Thoracic aorta (tissue), 2 donors: ENCODE data around the gene IL22RA1. TPM values are rescaled to one million over a fixed set of nuclear protein-coding genes. Genes with fewer than 3 reads are reported as not detected.

Experiments used
- ATAC-seq: fragments of 150-250 bp; one replicate; pipeline ENCODE4 v1.8.0; 2017; ENCODE audit warnings: low read depth; ENCODE audit not compliant: insufficient number of reproducible peaks, low FRiP score
- DNase-seq: peaks from one replicate; pipeline ENCODE4 v3.0.0-alpha.2; 2020; ENCODE audit warnings: low spot score
- H3K27ac ChIP-seq, 2 donors: fragments of 200-600 bp; sonication (generic); 1 replicate in 1 of 2; 2 replicates in 1 of 2; pipeline ENCODE4 v1.5.1; 2016; ENCODE audit warnings: mild to moderate bottlenecking in 2 of 2, moderate library complexity in 2 of 2
- H3K27me3 ChIP-seq: fragments of 200-600 bp; sonication (generic); replicated peaks from 2 replicates; pipeline ENCODE4 v1.6.0; 2016; ENCODE audit warnings: mild to moderate bottlenecking; ENCODE audit not compliant: insufficient read depth
- H3K36me3 ChIP-seq: fragments of 200-600 bp; sonication (generic); one replicate; pipeline ENCODE4 v1.5.1; 2016
- H3K4me1 ChIP-seq, 2 donors: fragments of 200-600 bp; sonication (generic); 1 replicate in 1 of 2; 2 replicates in 1 of 2; pipeline versions ENCODE4 v1.5.1 to v1.6.0; 2016; ENCODE audit warnings: low read depth in 2 of 2, mild to moderate bottlenecking in 1 of 2; ENCODE audit not compliant: control insufficient read depth in 1 of 2
- H3K4me3 ChIP-seq: fragments of 200-600 bp; sonication (generic); 2 replicates; pipeline ENCODE4 v1.5.1; 2016; ENCODE audit warnings: mild to moderate bottlenecking
- H3K9me3 ChIP-seq: fragments of 200-600 bp; sonication (generic); 2 replicates; pipeline ENCODE4 v1.5.1; 2016
- CTCF ChIP-seq: fragments of 200-600 bp; sonication (generic); IDR thresholded peaks from one replicate; pipeline ENCODE4 v1.5.1; 2019; ENCODE audit warnings: antibody characterized with exemption
- total RNA-seq, 2 donors: library from RNA; depleted of rRNA; stranded (reverse); fragments of >200 nt; gene quantifications; one replicate each; pipeline versions ENCODE4 v1.1.0 to v1.2.3, GENCODE V29; 2016

The IL22RA1 gene
- total RNA-seq, 2 donors from 2014 or later, result 0.14 to 0.21 TPM

GRCh38 chr1:24103408-24103807 lies 39.5 kb downstream of the IL22RA1 start:
- DNase-seq, result no peak
- Histone ChIP-seq H3K27ac (peak overlapping the region in 1 of 2 donors; percentile 53), H3K9me3 (no peaks in the 10 kb centered on the region), H3K36me3 (no peaks in the 10 kb centered on the region), H3K4me1 (peaks cover 11 to 20% of the 10 kb centered on the region in 2 donors), H3K27me3 (no peaks in the 10 kb centered on the region), H3K4me3 (no peak overlapping the region)
- no peak for TF ChIP-seq CTCF
- ATAC-seq, result no peak

- H3K4me3 ChIP-seq, result no peak overlapping the region
- H3K4me1 ChIP-seq, result peaks cover 11 to 20% of the 10 kb centered on the region in 2 donors
- H3K27me3 ChIP-seq, result no peaks in the 10 kb centered on the region
- no peak for TF ChIP-seq CTCF
- H3K36me3 ChIP-seq, result no peaks in the 10 kb centered on the region
- peak; percentile 33 for DNase-seq
- peak; percentile 63 for ATAC-seq
- peak overlapping the region in 1 of 2 donors; percentile 53 for H3K27ac ChIP-seq
- H3K9me3 ChIP-seq, result no peaks in the 10 kb centered on the region
These were observed 40.0 kb downstream of the IL22RA1 start for GRCh38 chr1:24102961-24103360.

GRCh38 chr1:24101796-24102586 lies 40.9 kb downstream of the IL22RA1 start:
- no peak for TF ChIP-seq CTCF
- no peaks in the 10 kb centered on the region for H3K27me3 ChIP-seq
- H3K9me3 ChIP-seq, result no peaks in the 10 kb centered on the region
- H3K27ac ChIP-seq, result peak overlapping the region in 1 of 2 donors; percentile 53
- no peak for ATAC-seq
- DNase-seq, result no peak
- H3K4me3 ChIP-seq, result no peak overlapping the region
- H3K4me1 ChIP-seq, result peaks cover 11 to 20% of the 10 kb centered on the region in 2 donors
- H3K36me3 ChIP-seq, result no peaks in the 10 kb centered on the region

GRCh38 chr1:24100945-24101737 lies 41.8 kb downstream of the IL22RA1 start:
- H3K4me3 ChIP-seq, result no peak overlapping the region
- no peak overlapping the region for H3K27ac ChIP-seq
- no peak for TF ChIP-seq CTCF
- no peaks in the 10 kb centered on the region for H3K9me3 ChIP-seq
- H3K27me3 ChIP-seq, result no peaks in the 10 kb centered on the region
- DNase-seq, result no peak
- no peaks in the 10 kb centered on the region for H3K36me3 ChIP-seq
- ATAC-seq, result no peak
- H3K4me1 ChIP-seq, result peaks cover 11 to 20% of the 10 kb centered on the region in 2 donors

- H3K36me3 ChIP-seq, result no peaks in the 10 kb centered on the region
- H3K27ac ChIP-seq, result no peak overlapping the region
- H3K4me1 ChIP-seq, result peaks cover 11 to 20% of the 10 kb centered on the region in 2 donors
- H3K4me3 ChIP-seq, result no peak overlapping the region
- no peak for TF ChIP-seq CTCF
- ATAC-seq, result no peak
- no peaks in the 10 kb centered on the region for H3K9me3 ChIP-seq
- no peak for DNase-seq
- no peaks in the 10 kb centered on the region for H3K27me3 ChIP-seq
These were observed 43.8 kb downstream of the IL22RA1 start for GRCh38 chr1:24098943-24099638.
